GM23338 (cell line): ENCODE measurements around the gene TRPC5OS.

ENCODE experiments used
- CREB1 ChIP-seq: fragments of 250-450 bp; sonication (Bioruptor Pico); IDR thresholded peaks from 2 replicates; pipeline ENCODE4 v1.5.0; 2020; ENCODE audit warnings: low read depth, mild to moderate bottlenecking, moderate library complexity
- CTCF ChIP-seq, 2 experiments: fragments of 200-600 bp in 1 of 2; sonication (generic) in 1 of 2; conservative IDR thresholded peaks; 2 replicates each; pipeline versions ENCODE4 v1.5.1 to v1.6.1; 2016 to 2017; ENCODE audit warnings: antibody characterized with exemption in 2 of 2, low read depth in 2 of 2, mild to moderate bottlenecking in 2 of 2, moderate library complexity in 1 of 2
- ETS1 ChIP-seq: IDR thresholded peaks from 2 replicates; pipeline ENCODE4 v1.6.1; 2016; ENCODE audit warnings: antibody characterized with exemption
- EZH2 ChIP-seq: fragments of 200-600 bp; sonication (generic); IDR thresholded peaks from one replicate; pipeline ENCODE4 v1.8.0; 2017; ENCODE audit warnings: antibody characterized with exemption, mild to moderate bottlenecking, low read depth; ENCODE audit not compliant: unreplicated experiment
- EZH2phosphoT487 ChIP-seq: fragments of 200-600 bp; sonication (generic); IDR thresholded peaks from one replicate; pipeline ENCODE4 v1.8.1; 2018; ENCODE audit warnings: antibody characterized with exemption; ENCODE audit not compliant: unreplicated experiment
- JUNB ChIP-seq: IDR thresholded peaks from one replicate; pipeline ENCODE4 v1.6.1; 2016; ENCODE audit warnings: antibody characterized with exemption; ENCODE audit not compliant: unreplicated experiment
- NANOG ChIP-seq: IDR thresholded peaks from 2 replicates; pipeline ENCODE4 v1.6.1; 2016; ENCODE audit warnings: antibody characterized with exemption, borderline replicate concordance
- POLR2AphosphoS5 ChIP-seq: IDR thresholded peaks from 2 replicates; pipeline ENCODE4 v1.6.1; 2016; ENCODE audit warnings: antibody characterized with exemption, low read depth
- STAT1 ChIP-seq: IDR thresholded peaks from one replicate; pipeline ENCODE4 v1.6.1; 2016; ENCODE audit warnings: antibody characterized with exemption; ENCODE audit not compliant: unreplicated experiment
- ZNF114 ChIP-seq: fragments of 250-450 bp; sonication (Bioruptor Pico); IDR thresholded peaks from 2 replicates; pipeline ENCODE4 v1.5.0; 2020; ENCODE audit warnings: mild to moderate bottlenecking, moderate library complexity
- ZNF462 ChIP-seq: fragments of 250-450 bp; sonication (Bioruptor Pico); IDR thresholded peaks from 2 replicates; pipeline ENCODE4 v1.5.0; 2020; ENCODE audit warnings: mild to moderate bottlenecking, moderate library complexity
- TF ChIP-seq, protein P1 (sequence below): IDR thresholded peaks from one replicate; pipeline ENCODE4 v1.6.1; 2018; ENCODE audit warnings: antibody characterized with exemption; ENCODE audit not compliant: unreplicated experiment

DNA sequence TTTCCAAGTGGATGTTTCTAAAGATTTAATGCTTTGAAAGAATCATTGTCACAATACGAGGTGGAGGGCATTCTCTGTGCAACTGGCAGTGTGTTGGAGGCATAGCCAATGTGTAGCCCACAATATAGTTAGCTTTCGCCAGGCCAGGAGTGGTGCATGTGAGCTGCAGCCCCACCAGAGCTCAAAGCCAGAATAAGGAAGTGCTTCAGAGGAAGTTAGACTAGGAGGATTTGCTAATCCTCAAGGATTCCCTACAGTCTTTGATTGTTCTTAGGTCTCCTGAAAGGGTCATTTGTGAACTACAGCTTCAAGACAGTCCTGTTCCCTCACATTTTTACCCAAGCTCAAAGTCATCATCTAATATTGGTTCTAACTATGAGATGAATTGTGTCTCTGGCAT lies 16.4 kb downstream of the TRPC5OS start:
- TF ChIP-seq CTCF (conservative IDR thresholded peaks at IDR 0.05; ENCODE audit: low read depth in 2 of 2) = no peak
- TF ChIP-seq EZH2 = no peak
- TF ChIP-seq, protein P1, sequence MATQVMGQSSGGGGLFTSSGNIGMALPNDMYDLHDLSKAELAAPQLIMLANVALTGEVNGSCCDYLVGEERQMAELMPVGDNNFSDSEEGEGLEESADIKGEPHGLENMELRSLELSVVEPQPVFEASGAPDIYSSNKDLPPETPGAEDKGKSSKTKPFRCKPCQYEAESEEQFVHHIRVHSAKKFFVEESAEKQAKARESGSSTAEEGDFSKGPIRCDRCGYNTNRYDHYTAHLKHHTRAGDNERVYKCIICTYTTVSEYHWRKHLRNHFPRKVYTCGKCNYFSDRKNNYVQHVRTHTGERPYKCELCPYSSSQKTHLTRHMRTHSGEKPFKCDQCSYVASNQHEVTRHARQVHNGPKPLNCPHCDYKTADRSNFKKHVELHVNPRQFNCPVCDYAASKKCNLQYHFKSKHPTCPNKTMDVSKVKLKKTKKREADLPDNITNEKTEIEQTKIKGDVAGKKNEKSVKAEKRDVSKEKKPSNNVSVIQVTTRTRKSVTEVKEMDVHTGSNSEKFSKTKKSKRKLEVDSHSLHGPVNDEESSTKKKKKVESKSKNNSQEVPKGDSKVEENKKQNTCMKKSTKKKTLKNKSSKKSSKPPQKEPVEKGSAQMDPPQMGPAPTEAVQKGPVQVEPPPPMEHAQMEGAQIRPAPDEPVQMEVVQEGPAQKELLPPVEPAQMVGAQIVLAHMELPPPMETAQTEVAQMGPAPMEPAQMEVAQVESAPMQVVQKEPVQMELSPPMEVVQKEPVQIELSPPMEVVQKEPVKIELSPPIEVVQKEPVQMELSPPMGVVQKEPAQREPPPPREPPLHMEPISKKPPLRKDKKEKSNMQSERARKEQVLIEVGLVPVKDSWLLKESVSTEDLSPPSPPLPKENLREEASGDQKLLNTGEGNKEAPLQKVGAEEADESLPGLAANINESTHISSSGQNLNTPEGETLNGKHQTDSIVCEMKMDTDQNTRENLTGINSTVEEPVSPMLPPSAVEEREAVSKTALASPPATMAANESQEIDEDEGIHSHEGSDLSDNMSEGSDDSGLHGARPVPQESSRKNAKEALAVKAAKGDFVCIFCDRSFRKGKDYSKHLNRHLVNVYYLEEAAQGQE = no peak
- no peak for TF ChIP-seq JUNB
- no peak for TF ChIP-seq POLR2AphosphoS5
- TF ChIP-seq EZH2phosphoT487 = no peak
- TF ChIP-seq ZNF114 = no peak
- TF ChIP-seq CREB1 = no peak
- TF ChIP-seq ETS1 = no peak
- no peak for TF ChIP-seq ZNF462 (CRISPR knock-in tag)
- no peak for TF ChIP-seq STAT1
- no peak for TF ChIP-seq NANOG
